ENCODE measurements around the gene ASB16.

GRCh38 chr17:44214230-44214494 is 43.7 kb downstream of the ASB16 start:
- TF ChIP-seq CTCF (IDR thresholded peaks at IDR 0.05; ENCODE audit: low read length) (no peak), EZH2 (optimal IDR thresholded peaks at IDR 0.05; ENCODE audit: low read depth, low read length) (no peak)
